VCaP (cell line): Measurements from ENCODE around the gene AP1M2.

ENCODE experiments used
- H3K27ac ChIP-seq: fragments of 450-650 bp; 2 replicates; pipeline ENCODE4 v1.5.1; 2017
- TF ChIP-seq, protein P1 (sequence below): fragments of 450-650 bp; conservative IDR thresholded peaks from 2 replicates; pipeline ENCODE4 v1.5.1; 2017; ENCODE audit warnings: mild to moderate bottlenecking, moderate library complexity

AP1M2 gene

DNA sequence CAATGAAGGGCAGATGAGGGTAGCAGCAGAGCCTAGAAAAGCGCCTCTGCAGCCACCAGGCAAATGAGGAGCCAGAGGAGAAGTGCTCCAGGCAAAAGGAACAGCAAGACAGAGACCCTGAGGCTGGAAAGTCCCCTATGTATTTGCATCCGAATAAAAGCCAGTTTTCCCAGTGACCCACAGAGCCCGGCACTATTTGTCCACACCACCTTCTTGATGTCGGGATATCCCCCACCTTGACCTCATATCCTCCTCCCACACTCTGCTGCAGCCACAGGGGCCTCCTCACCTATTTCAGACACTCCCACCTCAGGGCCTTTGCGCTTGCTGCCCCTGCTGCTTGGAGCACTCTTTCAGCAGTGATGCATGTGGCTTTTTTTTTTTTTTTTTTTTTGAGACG, 36.8 kb downstream of the AP1M2 start:
- H3K27ac ChIP-seq, result no peak overlapping the region

DNA sequence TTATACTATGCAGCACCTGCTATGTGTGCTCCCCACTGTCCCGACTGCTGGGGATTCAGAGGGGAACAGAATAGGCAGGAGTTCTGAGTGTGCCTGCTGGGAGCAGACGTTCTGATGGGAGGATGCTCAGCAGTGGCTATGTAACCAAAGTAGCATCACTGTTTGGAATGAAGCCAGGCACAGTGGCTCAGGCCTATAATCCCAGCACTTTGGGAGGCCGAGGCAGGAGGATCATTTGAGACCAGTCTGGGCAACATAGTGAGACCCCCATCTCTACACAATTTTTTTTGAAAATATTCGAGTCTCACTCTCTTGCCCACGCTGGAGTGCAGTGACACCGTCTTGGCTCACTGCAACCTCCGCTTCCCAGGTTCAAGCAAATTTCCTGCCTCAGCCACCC, 37.4 kb downstream of the AP1M2 start:
- TF ChIP-seq, protein P1, sequence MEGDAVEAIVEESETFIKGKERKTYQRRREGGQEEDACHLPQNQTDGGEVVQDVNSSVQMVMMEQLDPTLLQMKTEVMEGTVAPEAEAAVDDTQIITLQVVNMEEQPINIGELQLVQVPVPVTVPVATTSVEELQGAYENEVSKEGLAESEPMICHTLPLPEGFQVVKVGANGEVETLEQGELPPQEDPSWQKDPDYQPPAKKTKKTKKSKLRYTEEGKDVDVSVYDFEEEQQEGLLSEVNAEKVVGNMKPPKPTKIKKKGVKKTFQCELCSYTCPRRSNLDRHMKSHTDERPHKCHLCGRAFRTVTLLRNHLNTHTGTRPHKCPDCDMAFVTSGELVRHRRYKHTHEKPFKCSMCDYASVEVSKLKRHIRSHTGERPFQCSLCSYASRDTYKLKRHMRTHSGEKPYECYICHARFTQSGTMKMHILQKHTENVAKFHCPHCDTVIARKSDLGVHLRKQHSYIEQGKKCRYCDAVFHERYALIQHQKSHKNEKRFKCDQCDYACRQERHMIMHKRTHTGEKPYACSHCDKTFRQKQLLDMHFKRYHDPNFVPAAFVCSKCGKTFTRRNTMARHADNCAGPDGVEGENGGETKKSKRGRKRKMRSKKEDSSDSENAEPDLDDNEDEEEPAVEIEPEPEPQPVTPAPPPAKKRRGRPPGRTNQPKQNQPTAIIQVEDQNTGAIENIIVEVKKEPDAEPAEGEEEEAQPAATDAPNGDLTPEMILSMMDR, result no peak
- H3K27ac ChIP-seq, result no peak overlapping the region

More for the DNA sequence above, 36.8 kb downstream of the AP1M2 start:
- TF ChIP-seq, protein P1, result no peak

DNA sequence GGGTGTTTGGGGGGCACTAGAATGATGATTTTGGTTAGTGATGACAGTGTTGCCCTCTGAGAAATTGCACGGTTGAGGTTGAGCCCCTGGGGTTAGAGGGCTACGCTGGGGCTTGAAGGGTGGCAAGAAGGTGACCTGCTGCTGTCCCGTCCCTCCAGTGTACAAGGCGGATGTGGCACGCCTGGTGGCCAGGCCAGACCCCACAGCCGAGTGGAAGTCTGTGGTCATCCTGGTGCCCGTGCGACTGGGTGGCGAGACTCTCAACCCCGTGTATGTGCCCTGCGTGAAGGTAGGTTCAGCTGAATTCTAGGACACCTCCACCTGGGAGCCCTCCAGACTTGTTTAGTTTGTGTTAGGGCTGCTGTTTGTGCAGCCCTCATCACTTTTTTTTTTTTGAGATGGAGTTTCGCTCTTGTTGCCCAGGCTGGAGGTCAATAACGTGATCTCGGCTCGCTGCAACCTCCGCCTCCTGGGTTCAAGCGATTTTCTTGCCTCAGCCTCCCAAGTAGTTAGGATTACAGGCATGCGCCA, 38.3 kb downstream of the AP1M2 start:
- no peak overlapping the region for H3K27ac ChIP-seq
- TF ChIP-seq, protein P1, result no peak

DNA sequence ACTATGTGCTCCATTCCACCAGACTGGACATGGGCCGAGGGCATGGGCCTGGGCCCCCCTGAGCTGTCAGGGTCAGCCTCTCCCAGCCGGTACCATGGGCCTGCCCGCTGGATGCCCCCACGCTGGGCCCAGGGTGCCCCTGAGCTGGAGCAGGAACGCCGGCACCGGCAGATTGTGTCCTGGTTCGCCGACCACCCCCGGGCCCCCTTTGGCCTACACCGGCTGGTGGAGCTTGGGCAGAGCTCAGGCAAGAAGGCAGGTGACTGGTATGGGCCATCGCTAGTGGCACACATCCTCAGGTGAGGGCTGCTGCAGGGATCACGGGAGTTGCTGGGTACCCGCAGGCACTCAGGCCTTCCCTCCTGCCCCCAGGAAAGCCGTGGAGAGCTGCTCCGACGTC, 40.3 kb downstream of the AP1M2 start:
- TF ChIP-seq, protein P1, result no peak
- no peak overlapping the region for H3K27ac ChIP-seq

DNA sequence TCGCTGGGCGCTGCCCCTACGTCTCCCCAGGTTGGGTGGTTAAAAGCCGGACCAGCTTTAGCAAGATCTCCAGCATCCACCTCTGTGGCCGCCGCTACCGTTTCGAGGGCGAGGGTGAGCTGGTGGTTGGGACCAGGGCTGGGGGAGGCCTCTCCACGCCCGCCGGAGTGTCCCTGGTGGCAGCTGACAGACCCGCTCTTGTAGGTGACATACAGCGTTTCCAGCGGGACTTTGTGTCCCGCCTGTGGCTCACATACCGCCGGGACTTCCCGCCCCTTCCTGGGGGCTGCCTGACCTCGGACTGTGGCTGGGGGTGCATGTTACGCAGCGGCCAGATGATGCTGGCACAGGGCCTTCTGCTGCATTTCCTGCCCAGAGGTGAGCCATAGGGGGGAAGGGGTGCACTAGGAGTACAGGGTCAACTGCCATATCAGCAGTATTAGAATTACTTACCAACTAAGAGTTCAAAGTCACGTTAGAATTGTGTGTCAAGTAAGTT, 42.3 kb downstream of the AP1M2 start:
- TF ChIP-seq, protein P1, result no peak
- peak overlapping the region; percentile 80; the same call in 1 of the 2 replicates for H3K27ac ChIP-seq

DNA sequence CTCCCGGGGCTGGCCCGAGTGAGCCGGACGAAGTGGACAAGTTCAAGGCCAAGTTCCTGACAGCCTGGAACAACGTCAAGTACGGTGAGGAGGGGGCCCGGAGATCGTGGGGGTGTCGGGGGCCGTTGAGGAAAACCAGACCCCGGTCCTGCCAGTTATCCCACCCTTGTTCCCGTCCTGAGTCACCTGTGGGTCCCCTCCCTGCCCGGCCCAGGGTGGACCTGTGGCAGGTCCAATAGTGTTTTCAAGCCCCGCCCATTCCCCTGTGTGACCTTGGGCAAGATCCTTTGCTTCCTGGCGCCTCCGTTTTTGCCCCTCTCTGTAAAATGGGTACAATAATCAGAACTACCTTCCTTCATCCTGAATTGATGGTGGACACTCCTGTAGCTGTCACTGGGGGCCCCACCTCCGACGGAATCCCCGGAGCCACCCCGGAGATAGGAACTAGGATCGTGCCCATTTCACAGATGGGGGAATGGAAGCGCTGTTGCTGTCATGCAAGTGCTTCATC, 42.8 kb downstream of the AP1M2 start:
- peak overlapping the region; percentile 80 for H3K27ac ChIP-seq
- TF ChIP-seq, protein P1, result no peak

DNA sequence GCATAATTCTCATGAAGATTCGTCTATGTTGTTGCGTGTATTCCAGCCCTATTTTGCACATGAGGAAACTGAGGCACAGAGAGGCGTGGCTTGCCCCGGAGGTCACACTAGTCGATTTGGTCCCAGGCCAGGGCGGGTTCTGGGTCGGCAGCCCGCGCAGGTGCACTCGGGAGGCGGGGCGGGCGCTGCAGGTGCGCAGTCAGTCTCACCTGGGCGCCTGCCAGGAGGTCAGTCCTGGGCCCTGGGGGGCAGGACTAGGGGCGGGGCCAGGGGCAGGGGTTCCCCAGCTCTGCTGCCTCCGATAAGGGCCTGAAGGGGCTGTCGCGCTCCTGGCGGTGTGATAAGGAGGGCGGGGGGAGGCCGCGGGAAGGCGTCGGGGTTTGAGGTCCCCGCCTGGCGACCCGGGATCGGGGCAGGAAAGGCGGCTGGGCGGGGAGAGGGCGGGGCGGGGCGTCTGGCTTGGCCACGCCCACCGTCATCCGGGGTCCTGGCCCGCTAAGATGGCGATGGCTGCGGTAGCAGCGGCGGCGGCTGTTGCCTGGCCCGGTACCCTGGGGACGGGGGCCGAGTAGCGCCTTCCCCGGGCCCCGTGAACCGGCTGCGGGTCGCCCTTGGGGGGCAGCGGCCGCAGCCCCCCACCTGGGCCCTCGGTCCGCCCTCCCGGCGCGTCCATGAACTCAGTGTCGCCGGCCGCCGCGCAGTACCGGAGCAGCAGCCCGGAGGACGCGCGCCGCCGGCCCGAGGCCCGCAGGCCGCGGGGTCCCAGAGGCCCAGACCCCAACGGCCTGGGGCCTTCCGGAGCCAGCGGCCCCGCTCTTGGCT, 43.5 kb downstream of the AP1M2 start, which contains the start of gene ATG4D:
Gene ATG4D, plus strand, starts transcription at position 485 of the 822 bp plus-strand sequence. Its CDS starts 187 bp downstream, at position 672.
- peak within 1 kb of the TSS; percentile 80 for H3K27ac ChIP-seq
- TF ChIP-seq, protein P1, result no peak
